ENCODE data around the gene KRTAP4-8. TPM values are rescaled to one million over a fixed set of nuclear protein-coding genes. Genes with fewer than 3 reads are reported as not detected.
"Not testable (repeated sequence)": the region's sequence is repeated elsewhere in the genome, so short reads cannot be mapped to it uniquely, and the experiment has no call there.

The KRTAP4-8 gene
- total RNA-seq, 1 donor from 2014 or later: not detected

DNA sequence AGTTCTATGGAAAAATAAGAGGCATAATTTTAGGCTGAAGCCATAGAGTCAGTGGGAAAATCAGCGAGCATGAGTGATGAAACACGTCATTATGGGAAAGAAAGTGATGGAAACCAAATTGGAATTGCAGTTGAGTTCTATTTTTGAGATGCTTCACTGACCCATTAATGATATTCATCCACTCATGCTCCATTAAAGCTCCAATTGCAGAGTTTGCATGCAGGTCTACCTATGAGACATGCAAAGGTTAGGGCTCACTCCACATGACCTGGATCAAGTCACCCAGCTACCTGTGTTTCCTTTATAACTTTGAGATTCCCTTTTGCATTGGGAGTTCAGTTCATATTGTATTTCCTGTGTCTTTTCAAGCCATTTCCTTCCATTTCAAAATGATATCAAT is 24.3 kb downstream of the KRTAP4-8 start:
- H3K4me3 Mint-ChIP-seq: no peak overlapping the region
- TF ChIP-seq, protein P1, sequence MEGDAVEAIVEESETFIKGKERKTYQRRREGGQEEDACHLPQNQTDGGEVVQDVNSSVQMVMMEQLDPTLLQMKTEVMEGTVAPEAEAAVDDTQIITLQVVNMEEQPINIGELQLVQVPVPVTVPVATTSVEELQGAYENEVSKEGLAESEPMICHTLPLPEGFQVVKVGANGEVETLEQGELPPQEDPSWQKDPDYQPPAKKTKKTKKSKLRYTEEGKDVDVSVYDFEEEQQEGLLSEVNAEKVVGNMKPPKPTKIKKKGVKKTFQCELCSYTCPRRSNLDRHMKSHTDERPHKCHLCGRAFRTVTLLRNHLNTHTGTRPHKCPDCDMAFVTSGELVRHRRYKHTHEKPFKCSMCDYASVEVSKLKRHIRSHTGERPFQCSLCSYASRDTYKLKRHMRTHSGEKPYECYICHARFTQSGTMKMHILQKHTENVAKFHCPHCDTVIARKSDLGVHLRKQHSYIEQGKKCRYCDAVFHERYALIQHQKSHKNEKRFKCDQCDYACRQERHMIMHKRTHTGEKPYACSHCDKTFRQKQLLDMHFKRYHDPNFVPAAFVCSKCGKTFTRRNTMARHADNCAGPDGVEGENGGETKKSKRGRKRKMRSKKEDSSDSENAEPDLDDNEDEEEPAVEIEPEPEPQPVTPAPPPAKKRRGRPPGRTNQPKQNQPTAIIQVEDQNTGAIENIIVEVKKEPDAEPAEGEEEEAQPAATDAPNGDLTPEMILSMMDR (conservative IDR thresholded peaks at IDR 0.05): no peak
- no peak for DNase-seq (ENCODE audit: low read depth, low spot score)
- H3K9me3 Mint-ChIP-seq: no peaks in the 10 kb centered on the region
- H3K27ac Mint-ChIP-seq (ENCODE audit: unreplicated experiment): no peak overlapping the region
- no peaks in the 10 kb centered on the region for H3K36me3 Mint-ChIP-seq (ENCODE audit: low read depth)
- H3K4me1 Mint-ChIP-seq: no peaks in the 10 kb centered on the region
- peaks cover 23% of the 10 kb centered on the region for H3K27me3 Mint-ChIP-seq (ENCODE audit: low read depth)

DNA sequence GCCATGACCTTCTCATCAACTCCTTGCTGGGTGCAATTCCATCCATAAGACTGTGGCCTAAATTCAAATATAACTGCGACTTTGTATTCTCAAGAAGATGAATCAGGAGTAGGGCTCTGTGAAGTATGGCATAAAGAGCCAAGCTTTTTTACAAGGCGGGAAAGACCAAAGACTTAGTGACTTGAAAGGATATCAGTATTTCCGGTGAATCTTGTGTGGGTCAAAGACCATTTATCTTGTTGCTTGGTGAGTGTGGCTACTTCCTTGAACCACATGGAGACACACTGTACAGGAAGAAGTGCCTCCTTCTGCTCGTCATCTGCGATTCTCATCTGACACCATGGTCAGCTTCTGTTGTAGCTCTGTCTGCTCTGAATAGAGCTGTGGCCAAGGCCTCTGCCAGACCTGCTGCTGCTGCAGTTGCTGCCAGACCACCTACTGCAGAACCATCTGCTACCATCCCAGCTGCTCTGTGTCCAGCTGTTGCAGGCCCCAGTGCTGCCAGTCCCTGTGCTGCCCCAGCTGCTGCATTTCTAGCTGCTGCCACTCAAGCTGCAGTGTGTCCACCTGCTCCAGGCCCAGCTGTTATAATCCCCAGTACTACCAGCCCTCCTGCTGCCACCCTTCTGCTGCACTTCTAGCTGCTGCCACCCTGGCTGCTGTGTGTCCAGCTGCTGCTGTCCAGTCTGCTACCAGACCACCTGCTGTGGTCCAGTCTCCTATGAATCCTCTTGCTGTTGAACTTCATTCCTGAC is 26.2 kb downstream of the KRTAP4-8 start:
- TF ChIP-seq, protein P1 (conservative IDR thresholded peaks at IDR 0.05): no peak
- H3K27ac Mint-ChIP-seq (ENCODE audit: unreplicated experiment): no peak overlapping the region
- H3K36me3 Mint-ChIP-seq (ENCODE audit: low read depth): no peaks in the 10 kb centered on the region
- H3K4me3 Mint-ChIP-seq: no peak overlapping the region
- H3K9me3 Mint-ChIP-seq: no peaks in the 10 kb centered on the region
- H3K4me1 Mint-ChIP-seq: no peaks in the 10 kb centered on the region
- H3K27me3 Mint-ChIP-seq (ENCODE audit: low read depth): peaks cover 17% of the 10 kb centered on the region
- no peak for DNase-seq (ENCODE audit: low read depth, low spot score)

DNA sequence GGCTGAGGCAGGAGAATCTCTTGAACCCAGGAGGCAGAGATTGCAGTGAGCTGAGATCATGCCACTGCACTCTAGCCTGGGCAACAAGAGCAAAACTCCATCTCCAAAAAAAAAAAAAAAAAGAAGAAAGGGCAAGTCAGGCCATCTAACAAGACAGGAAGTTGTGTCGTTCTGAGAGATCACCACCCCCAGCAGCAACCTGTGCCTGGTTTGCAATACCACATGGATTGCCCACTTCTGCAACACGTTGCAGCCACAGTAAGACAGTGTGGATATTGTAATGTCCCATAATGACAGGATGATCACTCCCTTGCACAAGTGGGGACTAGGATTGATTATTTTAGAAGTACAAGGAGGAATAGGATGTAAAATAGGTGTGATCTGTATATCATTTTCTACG is 28.9 kb downstream of the KRTAP4-8 start:
- H3K4me3 Mint-ChIP-seq: no peak overlapping the region
- no peaks in the 10 kb centered on the region for H3K9me3 Mint-ChIP-seq
- no peaks in the 10 kb centered on the region for H3K36me3 Mint-ChIP-seq (ENCODE audit: low read depth)
- H3K27me3 Mint-ChIP-seq (ENCODE audit: low read depth): no peaks in the 10 kb centered on the region
- DNase-seq (ENCODE audit: low read depth, low spot score): no peak
- H3K27ac Mint-ChIP-seq (ENCODE audit: unreplicated experiment): no peak overlapping the region
- H3K4me1 Mint-ChIP-seq: no peaks in the 10 kb centered on the region
- TF ChIP-seq, protein P1 (conservative IDR thresholded peaks at IDR 0.05): no peak

DNA sequence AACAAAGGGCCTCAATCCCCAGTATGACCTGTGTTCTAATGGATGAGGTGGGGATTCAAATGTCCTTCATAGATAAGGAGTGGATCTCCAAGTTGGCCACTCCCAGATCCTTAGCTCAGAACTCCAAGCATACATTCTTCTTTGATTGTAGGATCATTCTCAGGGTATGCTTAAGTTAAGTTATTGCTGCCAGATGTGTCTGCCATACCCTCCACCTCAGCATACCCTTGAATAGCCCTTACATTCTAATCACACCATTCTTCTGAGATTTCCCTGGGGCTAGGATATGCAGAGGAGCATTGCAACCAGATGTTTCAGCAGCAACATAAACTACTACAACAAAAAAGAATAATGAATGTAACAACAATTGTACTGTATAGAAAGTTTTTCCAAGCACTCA is 30.7 kb downstream of the KRTAP4-8 start:
- no peak overlapping the region for H3K4me3 Mint-ChIP-seq
- DNase-seq (ENCODE audit: low read depth, low spot score): no peak
- no peaks in the 10 kb centered on the region for H3K36me3 Mint-ChIP-seq (ENCODE audit: low read depth)
- H3K27ac Mint-ChIP-seq (ENCODE audit: unreplicated experiment): no peak overlapping the region
- no peaks in the 10 kb centered on the region for H3K27me3 Mint-ChIP-seq (ENCODE audit: low read depth)
- no peaks in the 10 kb centered on the region for H3K9me3 Mint-ChIP-seq
- no peaks in the 10 kb centered on the region for H3K4me1 Mint-ChIP-seq
- TF ChIP-seq, protein P1 (conservative IDR thresholded peaks at IDR 0.05): no peak

DNA sequence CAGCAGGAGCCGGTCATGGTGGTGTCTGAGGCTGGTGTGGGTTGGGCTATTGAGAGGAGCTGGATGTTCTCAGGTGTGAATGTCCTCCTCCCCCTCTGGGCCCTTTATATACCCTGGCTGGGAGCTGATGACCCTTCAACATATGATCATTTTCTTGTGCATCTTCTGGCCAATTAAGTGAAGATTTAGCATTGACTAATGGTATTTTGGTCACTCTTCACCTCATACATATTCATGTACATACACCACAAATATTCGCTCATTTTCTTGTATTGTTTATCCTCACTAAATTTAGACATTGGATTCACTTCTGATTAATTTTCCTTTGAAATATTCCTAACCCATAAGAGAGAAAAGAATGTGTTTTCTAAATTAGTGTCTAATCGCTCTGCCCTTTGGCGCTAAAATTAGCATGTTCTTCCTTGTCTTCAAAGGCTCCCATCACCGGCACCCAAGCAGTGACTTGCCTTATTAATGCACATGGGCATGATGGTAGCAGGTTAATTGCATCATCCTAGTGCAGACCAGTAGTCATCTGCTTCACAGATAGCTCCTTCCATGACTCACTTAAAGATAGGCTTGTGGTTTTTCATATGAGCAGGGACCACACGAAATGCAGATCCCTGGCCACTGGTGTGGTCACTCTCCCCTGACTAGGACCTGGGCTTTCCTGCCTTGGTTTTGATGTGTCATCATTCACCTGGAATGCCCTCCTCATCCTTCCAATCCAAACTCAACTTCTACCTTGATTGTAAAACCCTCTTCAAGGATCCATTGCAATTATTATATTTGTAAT is 31.9 kb downstream of the KRTAP4-8 start, which contains the start of gene KRTAP2-4:
Gene KRTAP2-4, minus strand, starts transcription at position 51 of the 796 bp plus-strand sequence. Its CDS starts 34 bp downstream, at position 17.
- no peaks in the 10 kb centered on the region for H3K36me3 Mint-ChIP-seq (ENCODE audit: low read depth)
- TF ChIP-seq, protein P1 (conservative IDR thresholded peaks at IDR 0.05): no peak
- no peaks in the 10 kb centered on the region for H3K27me3 Mint-ChIP-seq (ENCODE audit: low read depth)
- no peaks in the 10 kb centered on the region for H3K4me1 Mint-ChIP-seq
- no peak for DNase-seq (ENCODE audit: low read depth, low spot score)
- no peaks in the 10 kb centered on the region for H3K9me3 Mint-ChIP-seq
- no peak within 1 kb of the TSS for H3K27ac Mint-ChIP-seq (ENCODE audit: unreplicated experiment)
- H3K4me3 Mint-ChIP-seq: no peak within 1 kb of the TSS

DNA sequence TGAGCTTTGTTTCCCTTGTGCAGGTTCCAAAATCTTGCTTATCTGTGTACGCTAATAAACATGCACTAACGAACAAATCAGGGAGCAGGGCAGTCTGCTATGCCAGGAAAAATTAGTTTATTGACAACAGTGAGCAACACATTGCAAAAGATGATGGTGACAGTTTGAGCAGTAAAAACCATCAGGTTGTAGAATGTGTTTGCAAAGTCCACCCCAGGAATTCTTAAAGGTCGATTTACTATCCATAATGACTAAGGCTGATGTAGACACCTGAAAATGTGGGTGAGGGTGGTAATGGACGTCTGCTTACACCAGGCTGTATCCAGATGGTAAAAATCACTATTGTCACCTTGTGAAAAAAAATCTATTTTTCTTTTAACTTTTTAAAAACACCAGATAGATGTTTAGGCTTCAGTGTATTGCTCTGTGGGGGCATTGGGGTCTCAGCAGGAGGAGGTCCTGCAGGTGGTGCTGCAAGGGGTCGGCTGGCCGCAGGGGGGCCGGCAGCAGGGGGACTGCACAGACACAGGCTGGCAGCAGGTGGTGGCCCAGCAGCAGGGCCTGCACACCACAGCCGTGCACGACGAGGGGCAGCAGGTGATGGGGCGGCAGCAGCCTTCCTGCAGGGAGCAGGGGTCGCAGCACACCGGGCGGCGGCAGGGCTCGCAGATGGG is 32.8 kb downstream of the KRTAP4-8 start:
- not testable (repeated sequence) for H3K9me3 Mint-ChIP-seq; H3K27me3 Mint-ChIP-seq (ENCODE audit: low read depth); H3K4me1 Mint-ChIP-seq; H3K36me3 Mint-ChIP-seq (ENCODE audit: low read depth); H3K4me3 Mint-ChIP-seq; H3K27ac Mint-ChIP-seq (ENCODE audit: unreplicated experiment); DNase-seq (ENCODE audit: low read depth, low spot score)

Data from neural crest cell (in vitro differentiated cells).